Neural cell (in vitro differentiated cells): Measurements from ENCODE around the gene HORMAD2.

Source experiments
- CTCF ChIP-seq: fragments of 450-650 bp; IDR thresholded peaks from 2 replicates; pipeline ENCODE4 v1.5.1; 2014; ENCODE audit warnings: antibody characterized with exemption, mild to moderate bottlenecking, moderate library complexity; ENCODE audit not compliant: poor library complexity, severe bottlenecking
- RAD21 ChIP-seq: fragments of 450-650 bp; conservative IDR thresholded peaks from 2 replicates; pipeline ENCODE4 v1.6.1; 2014; ENCODE audit warnings: antibody characterized with exemption, mild to moderate bottlenecking, moderate library complexity
- SMC3 ChIP-seq: fragments of 450-650 bp; conservative IDR thresholded peaks from 2 replicates; pipeline ENCODE4 v1.6.1; 2014; ENCODE audit warnings: antibody characterized with exemption, mild to moderate bottlenecking, moderate library complexity; ENCODE audit not compliant: poor library complexity

GRCh38 chr22:30191040-30191701 lies 110.9 kb downstream of the HORMAD2 start:
- TF ChIP-seq CTCF (no peak), RAD21 (no peak), SMC3 (no peak)
